DOHH2 (cell line): ENCODE data around the gene EMC8.

Source experiments
- H3F3A ChIP-seq: fragments of 200-600 bp; sonication (generic), shearing (Covaris generic); 2 replicates; pipeline ENCODE4 v1.6.0; 2016; ENCODE audit warnings: antibody characterized with exemption, mild to moderate bottlenecking; ENCODE audit not compliant: control insufficient read depth, insufficient read depth
- H3K27ac ChIP-seq: fragments of 200-600 bp; sonication (generic); 2 replicates; pipeline ENCODE4 v1.5.1; 2014; ENCODE audit warnings: low read depth, mild to moderate bottlenecking, low read length, moderate library complexity
- H3K27me3 ChIP-seq: fragments of 200-600 bp; sonication (generic); 2 replicates; pipeline ENCODE4 v1.6.1; 2014; ENCODE audit warnings: mild to moderate bottlenecking, low read length, mixed read lengths; ENCODE audit not compliant: control insufficient read depth
- H3K36me3 ChIP-seq: fragments of 200-600 bp; sonication (generic); 2 replicates; pipeline ENCODE4 v1.6.1; 2014; ENCODE audit warnings: mild to moderate bottlenecking, low read length, moderate library complexity, mixed read lengths; ENCODE audit not compliant: control insufficient read depth
- H3K4me1 ChIP-seq: fragments of 200-600 bp; sonication (generic); 2 replicates; pipeline ENCODE4 v1.6.1; 2014; ENCODE audit warnings: mild to moderate bottlenecking, low read length, mixed read lengths; ENCODE audit not compliant: control insufficient read depth
- H3K4me2 ChIP-seq: fragments of 200-600 bp; sonication (generic); 2 replicates; pipeline ENCODE4 v1.6.0; 2014; ENCODE audit warnings: mild to moderate bottlenecking, low read length, moderate library complexity
- H3K4me3 ChIP-seq: fragments of 200-600 bp; sonication (generic); 2 replicates; pipeline ENCODE4 v1.5.1; 2014; ENCODE audit warnings: mild to moderate bottlenecking, low read length, mixed read lengths
- H3K79me2 ChIP-seq: fragments of 200-600 bp; sonication (generic); 2 replicates; pipeline ENCODE4 v1.6.1; 2014; ENCODE audit warnings: mild to moderate bottlenecking, low read length, mixed read lengths; ENCODE audit not compliant: control insufficient read depth
- H3K9me2 ChIP-seq: fragments of 200-600 bp; sonication (generic); replicated peaks from 2 replicates; pipeline ENCODE4 v1.6.1; 2014; ENCODE audit warnings: mild to moderate bottlenecking, low read length, mixed read lengths; ENCODE audit not compliant: control insufficient read depth
- H3K9me3 ChIP-seq: fragments of 200-600 bp; sonication (generic); 2 replicates; pipeline ENCODE4 v1.6.1; 2014; ENCODE audit warnings: antibody characterized with exemption, low read length, mixed read lengths; ENCODE audit not compliant: control insufficient read depth, insufficient read depth
- H4K20me1 ChIP-seq: fragments of 200-600 bp; sonication (generic); 2 replicates; pipeline ENCODE4 v1.6.0; 2014; ENCODE audit warnings: low read depth, mild to moderate bottlenecking, antibody characterized with exemption, low read length, moderate library complexity; ENCODE audit not compliant: control insufficient read depth, insufficient read depth
- EZH2phosphoT487 ChIP-seq: fragments of 200-600 bp; sonication (generic); IDR thresholded peaks from 2 replicates; pipeline ENCODE4 v1.6.1; 2017; ENCODE audit warnings: borderline replicate concordance, mild to moderate bottlenecking, antibody characterized with exemption, low read length, moderate library complexity, mixed read lengths
- TF ChIP-seq, protein P1 (sequence below): fragments of 200-600 bp; sonication (generic); IDR thresholded peaks from one replicate; pipeline ENCODE4 v1.5.1; 2014; ENCODE audit warnings: antibody characterized with exemption, mild to moderate bottlenecking, low read depth, low read length; ENCODE audit not compliant: poor library complexity, severe bottlenecking

The EMC8 gene

GRCh38 chr16:85778873-85779272 is 20.5 kb downstream of the EMC8 start:
- H3K27me3 ChIP-seq: no peaks in the 10 kb centered on the region
- H3K4me2 ChIP-seq: no peak overlapping the region
- no peak overlapping the region for H3K4me3 ChIP-seq
- H3K36me3 ChIP-seq: peaks cover 52% of the 10 kb centered on the region
- no peaks in the 10 kb centered on the region for H4K20me1 ChIP-seq
- TF ChIP-seq EZH2phosphoT487: no peak
- TF ChIP-seq, protein P1, sequence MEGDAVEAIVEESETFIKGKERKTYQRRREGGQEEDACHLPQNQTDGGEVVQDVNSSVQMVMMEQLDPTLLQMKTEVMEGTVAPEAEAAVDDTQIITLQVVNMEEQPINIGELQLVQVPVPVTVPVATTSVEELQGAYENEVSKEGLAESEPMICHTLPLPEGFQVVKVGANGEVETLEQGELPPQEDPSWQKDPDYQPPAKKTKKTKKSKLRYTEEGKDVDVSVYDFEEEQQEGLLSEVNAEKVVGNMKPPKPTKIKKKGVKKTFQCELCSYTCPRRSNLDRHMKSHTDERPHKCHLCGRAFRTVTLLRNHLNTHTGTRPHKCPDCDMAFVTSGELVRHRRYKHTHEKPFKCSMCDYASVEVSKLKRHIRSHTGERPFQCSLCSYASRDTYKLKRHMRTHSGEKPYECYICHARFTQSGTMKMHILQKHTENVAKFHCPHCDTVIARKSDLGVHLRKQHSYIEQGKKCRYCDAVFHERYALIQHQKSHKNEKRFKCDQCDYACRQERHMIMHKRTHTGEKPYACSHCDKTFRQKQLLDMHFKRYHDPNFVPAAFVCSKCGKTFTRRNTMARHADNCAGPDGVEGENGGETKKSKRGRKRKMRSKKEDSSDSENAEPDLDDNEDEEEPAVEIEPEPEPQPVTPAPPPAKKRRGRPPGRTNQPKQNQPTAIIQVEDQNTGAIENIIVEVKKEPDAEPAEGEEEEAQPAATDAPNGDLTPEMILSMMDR: no peak
- H3K4me1 ChIP-seq: no peaks in the 10 kb centered on the region
- no peaks in the 10 kb centered on the region for H3F3A ChIP-seq
- H3K9me2 ChIP-seq: no peaks in the 10 kb centered on the region
- H3K27ac ChIP-seq: no peak overlapping the region
- H3K79me2 ChIP-seq: 0 out of 2 replicates have a peak, but pooled peaks cover 2% of the 10 kb centered on the region
- no peaks in the 10 kb centered on the region for H3K9me3 ChIP-seq

- H3K4me3 ChIP-seq: no peak overlapping the region
- H3K79me2 ChIP-seq: no peaks in the 10 kb centered on the region
- H4K20me1 ChIP-seq: no peaks in the 10 kb centered on the region
- no peak overlapping the region for H3K27ac ChIP-seq
- no peaks in the 10 kb centered on the region for H3K9me3 ChIP-seq
- no peak overlapping the region for H3K4me2 ChIP-seq
- H3F3A ChIP-seq: no peaks in the 10 kb centered on the region
- TF ChIP-seq EZH2phosphoT487: no peak
- TF ChIP-seq, protein P1: no peak
- no peaks in the 10 kb centered on the region for H3K27me3 ChIP-seq
- H3K4me1 ChIP-seq: no peaks in the 10 kb centered on the region
- H3K9me2 ChIP-seq: no peaks in the 10 kb centered on the region
- H3K36me3 ChIP-seq: peaks cover 52% of the 10 kb centered on the region
Measured at GRCh38 chr16:85777583-85778310, 21.6 kb downstream of the EMC8 start.

DNA sequence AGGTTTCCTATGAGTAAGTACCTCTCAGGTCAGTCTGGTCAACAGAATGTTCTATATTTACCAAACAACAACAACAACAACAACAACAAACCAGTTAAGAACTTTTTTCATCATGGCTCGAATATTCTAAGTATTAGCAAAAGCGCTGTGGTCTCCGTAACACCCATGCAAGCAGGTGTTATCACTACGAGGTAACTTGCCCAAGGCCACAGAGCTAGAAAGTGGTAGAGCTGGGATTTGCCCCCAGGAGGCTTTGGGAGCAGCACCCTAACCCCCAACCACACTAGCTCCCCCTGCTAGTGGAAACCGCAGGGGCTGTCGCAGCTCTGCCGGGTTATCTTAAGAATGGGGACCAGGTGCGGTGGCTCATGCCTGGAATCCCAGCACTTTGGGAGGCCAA is 24.5 kb downstream of the EMC8 start:
- Histone ChIP-seq H3K4me2 (no peak overlapping the region), H3K79me2 (no peaks in the 10 kb centered on the region), H3K27ac (no peak overlapping the region), H3F3A (no peaks in the 10 kb centered on the region), H3K4me1 (no peaks in the 10 kb centered on the region), H3K27me3 (no peaks in the 10 kb centered on the region), H3K9me3 (no peaks in the 10 kb centered on the region), H3K4me3 (no peak overlapping the region), H3K36me3 (peaks cover 28% of the 10 kb centered on the region), H3K9me2 (no peaks in the 10 kb centered on the region), H4K20me1 (no peaks in the 10 kb centered on the region)
- no peak for TF ChIP-seq EZH2phosphoT487
- TF ChIP-seq, protein P1: no peak
